BJ (cell line): ENCODE data around the gene APEX1. TPM values are rescaled to one million over a fixed set of nuclear protein-coding genes. Genes with fewer than 3 reads are reported as not detected.

ENCODE experiments used
- CTCF ChIA-PET: fragments of 350-600 bp; formaldehyde crosslinking; extraction: SDS; loops from one replicate; lab custom pipeline; 2021; ENCODE audit warnings: antibody characterized with exemption, inconsistent platforms; lab: Yijun Ruan, JAX
- POLR2A ChIA-PET: fragments of 300-600 bp; sonication (Branson Sonifier 250); formaldehyde crosslinking; extraction: SDS; loops from one replicate; lab custom pipeline; 2021; ENCODE audit warnings: antibody characterized with exemption; lab: Charles Lee
- DNase-seq: peaks from one replicate; pipeline ENCODE4 v3.0.0-alpha.2; 2011; ENCODE audit warnings: low read depth
- H3K27me3 ChIP-seq: 2 replicates; pipeline ENCODE4 v1.6.0; 2011; ENCODE audit warnings: low read length; ENCODE audit not compliant: control insufficient read depth, insufficient read depth
- H3K36me3 ChIP-seq: 2 replicates; pipeline ENCODE4 v1.5.1; 2011; ENCODE audit warnings: low read length; ENCODE audit not compliant: control insufficient read depth, insufficient read depth
- H3K4me3 ChIP-seq: 2 replicates; pipeline ENCODE4 v1.5.1; 2011; ENCODE audit warnings: low read depth, mild to moderate bottlenecking, control low read depth, low read length
- polyA plus RNA-seq: library from polyadenylated mRNA; depleted of rRNA; stranded (reverse); fragments of >200 nt; gene quantifications from 2 replicates; pipeline ENCODE4 v1.2.3, GENCODE V29; 2011
- TF ChIP-seq, protein P1 (sequence below): IDR thresholded peaks from 2 replicates; pipeline ENCODE4 v1.5.1; 2011; ENCODE audit warnings: low read depth, mild to moderate bottlenecking, control low read depth, inconsistent platforms, low read length, moderate library complexity; ENCODE audit not compliant: insufficient read depth

APEX1 gene
- polyA plus RNA-seq, 1 experiment: 219 TPM

DNA sequence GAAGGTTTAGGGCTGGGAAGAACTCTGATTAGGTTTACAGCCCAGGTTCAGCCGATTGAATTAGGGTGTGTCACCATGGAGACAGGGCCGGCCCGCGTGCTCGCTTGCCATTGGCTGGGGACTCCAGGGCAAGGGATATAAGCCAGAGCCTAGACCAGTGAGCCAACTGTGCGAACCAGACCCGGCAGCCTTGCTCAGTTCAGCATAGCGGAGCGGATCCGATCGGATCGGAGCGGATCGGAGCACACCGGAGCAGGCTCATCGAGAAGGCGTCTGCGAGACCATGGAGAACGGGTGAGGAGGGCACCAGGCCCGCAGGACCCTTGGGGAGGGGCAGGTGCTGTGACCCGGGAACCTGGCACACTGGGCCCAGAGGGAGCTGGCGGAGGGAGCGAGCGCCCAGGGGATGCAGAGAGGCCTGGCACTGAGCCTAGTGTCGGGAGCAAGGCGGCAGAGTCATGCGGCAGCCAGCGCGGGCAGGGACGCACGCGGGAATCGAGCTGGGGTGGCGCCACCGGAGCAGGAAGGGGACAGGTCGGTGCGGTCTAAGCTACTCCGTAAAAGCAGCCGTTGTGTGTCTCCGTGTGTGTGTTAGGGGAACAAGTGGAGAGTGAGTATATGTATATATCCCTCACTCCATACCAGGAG is 14.3 kb downstream of the APEX1 start, which contains the start of gene PNP:
Gene PNP (plus strand): TSS at position 165 of the 648 bp plus-strand sequence. CDS start 119 bp downstream, at position 284.
- Histone ChIP-seq H3K27me3 (peaks cover 1% of the 10 kb centered on the region; the same call in 1 of the 2 replicates), H3K36me3 (no peaks in the 10 kb centered on the region), H3K4me3 (peak within 1 kb of the TSS; percentile 70)
- peak; percentile 32 for DNase-seq
- TF ChIP-seq, protein P1, sequence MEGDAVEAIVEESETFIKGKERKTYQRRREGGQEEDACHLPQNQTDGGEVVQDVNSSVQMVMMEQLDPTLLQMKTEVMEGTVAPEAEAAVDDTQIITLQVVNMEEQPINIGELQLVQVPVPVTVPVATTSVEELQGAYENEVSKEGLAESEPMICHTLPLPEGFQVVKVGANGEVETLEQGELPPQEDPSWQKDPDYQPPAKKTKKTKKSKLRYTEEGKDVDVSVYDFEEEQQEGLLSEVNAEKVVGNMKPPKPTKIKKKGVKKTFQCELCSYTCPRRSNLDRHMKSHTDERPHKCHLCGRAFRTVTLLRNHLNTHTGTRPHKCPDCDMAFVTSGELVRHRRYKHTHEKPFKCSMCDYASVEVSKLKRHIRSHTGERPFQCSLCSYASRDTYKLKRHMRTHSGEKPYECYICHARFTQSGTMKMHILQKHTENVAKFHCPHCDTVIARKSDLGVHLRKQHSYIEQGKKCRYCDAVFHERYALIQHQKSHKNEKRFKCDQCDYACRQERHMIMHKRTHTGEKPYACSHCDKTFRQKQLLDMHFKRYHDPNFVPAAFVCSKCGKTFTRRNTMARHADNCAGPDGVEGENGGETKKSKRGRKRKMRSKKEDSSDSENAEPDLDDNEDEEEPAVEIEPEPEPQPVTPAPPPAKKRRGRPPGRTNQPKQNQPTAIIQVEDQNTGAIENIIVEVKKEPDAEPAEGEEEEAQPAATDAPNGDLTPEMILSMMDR: no peak
- POLR2A ChIA-PET: interaction anchor here (0.7 to 1.1 kb wide), 3 partner anchors 8 to 126 kb away, joined by 3 to 5 read pairs (median 3); partner anchors contain the start of genes PARP2 and PIP4P1
- CTCF ChIA-PET: interaction anchor here (0.8 to 1.0 kb wide), 2 partner anchors 49 to 222 kb away, joined by 3 read pairs; no protein-coding TSS in a partner anchor

DNA sequence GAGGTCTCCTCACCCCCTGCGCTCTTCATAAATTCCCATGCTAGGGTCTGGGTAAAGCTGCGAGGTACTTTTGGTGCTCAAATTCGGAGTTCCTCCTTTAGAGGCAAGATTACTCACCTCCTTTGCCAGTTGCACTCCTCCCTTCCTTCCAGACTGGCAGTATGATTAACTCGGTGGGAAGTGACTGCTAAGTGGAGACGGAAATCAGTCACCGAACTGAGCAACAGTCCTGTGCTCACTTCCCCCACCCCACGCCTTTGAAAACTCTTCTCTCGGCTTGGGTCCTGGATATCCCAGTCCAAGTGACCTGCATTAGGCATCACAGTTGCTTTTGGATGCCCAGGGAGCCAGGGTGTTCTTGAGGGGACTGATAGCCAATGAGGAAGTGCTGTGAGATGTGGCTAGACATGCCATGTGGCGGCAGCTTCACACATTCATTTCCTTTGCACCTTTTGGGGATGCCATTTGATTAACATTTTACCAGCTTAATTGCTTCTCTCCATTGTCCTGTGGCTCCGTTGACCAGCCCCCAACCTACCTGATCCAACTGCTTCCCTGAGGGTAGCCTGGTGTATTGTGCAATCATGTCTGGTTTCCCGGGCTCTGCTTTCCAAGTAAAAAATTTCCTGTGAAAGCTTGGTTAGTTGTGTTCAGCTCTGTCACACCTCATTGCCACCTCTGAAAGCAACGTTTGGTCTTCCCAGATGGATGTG is 15.0 kb downstream of the APEX1 start:
- ChIA-PET CTCF (interaction anchor here (0.7 to 1.0 kb wide), 3 partner anchors 49 to 221 kb away, joined by 3 read pairs; no protein-coding TSS in a partner anchor), POLR2A (interaction anchor here (0.7 to 1.1 kb wide), 3 partner anchors 9 to 127 kb away, joined by 3 to 5 read pairs (median 3); partner anchors contain the start of genes PARP2 and PIP4P1)
- Histone ChIP-seq H3K27me3 (no peaks in the 10 kb centered on the region), H3K4me3 (peak overlapping the region; percentile 70), H3K36me3 (peaks cover under 1% of the 10 kb centered on the region; the same call in 1 of the 2 replicates)
- TF ChIP-seq, protein P1: no peak
- no peak for DNase-seq

DNA sequence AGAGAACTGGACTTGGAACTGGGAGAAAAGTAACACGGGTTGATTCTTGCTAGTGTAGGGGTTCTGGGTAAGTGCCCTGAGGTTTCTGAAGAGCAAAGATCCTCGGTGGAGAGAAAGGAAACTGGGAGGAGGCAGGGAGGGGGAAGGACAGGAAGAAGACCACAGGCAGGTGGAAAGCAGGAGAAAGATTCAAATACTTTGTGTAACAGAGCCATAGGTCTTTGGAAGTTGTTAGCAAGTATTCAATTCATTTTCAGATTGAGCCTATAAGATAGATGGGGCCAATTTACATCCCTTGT is 15.5 kb downstream of the APEX1 start:
- ChIA-PET POLR2A (interaction anchor here (1.1 kb wide), 1 partner anchor 127 kb away, joined by 3 read pairs; the partner anchor contains the start of gene PARP2), CTCF (interaction anchor here (1.0 kb wide), 1 partner anchor 50 kb away, joined by 3 read pairs; no protein-coding TSS in a partner anchor)
- TF ChIP-seq, protein P1: no peak
- no peak for DNase-seq
- Histone ChIP-seq H3K4me3 (peak overlapping the region; percentile 70), H3K27me3 (no peaks in the 10 kb centered on the region), H3K36me3 (peaks cover 2% of the 10 kb centered on the region; the same call in 1 of the 2 replicates)

DNA sequence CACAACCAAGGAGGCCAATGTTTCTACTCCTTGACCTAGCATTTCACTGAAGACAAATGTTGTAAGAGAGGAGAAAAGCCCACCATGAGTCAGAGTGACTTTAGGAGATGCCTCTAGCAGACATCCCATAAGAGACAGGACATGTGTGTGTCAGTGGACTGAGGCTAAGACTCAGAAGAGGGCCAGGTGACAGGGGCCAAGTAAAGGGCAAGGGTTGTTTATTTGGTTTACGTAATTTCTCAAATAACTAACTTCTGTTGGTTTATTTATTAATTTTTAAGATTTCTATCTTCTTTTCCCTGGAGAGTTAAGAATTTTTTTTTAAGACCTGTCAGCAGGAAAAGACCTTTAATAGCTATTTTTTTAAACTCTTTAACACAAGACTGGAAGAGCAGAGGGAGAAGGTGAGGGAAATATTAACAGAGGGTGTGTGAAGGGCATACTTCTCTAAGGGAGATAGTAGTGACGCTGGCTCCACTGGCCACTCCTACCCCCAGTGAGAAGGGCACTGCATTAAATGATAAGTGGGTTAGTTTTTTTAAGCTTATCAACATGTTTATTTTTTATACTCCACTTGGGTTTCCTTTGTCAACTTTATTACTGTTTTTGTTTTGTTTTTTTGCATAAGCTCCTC is 17.6 kb downstream of the APEX1 start:
- Histone ChIP-seq H3K36me3 (peaks cover 2% of the 10 kb centered on the region; the same call in 1 of the 2 replicates), H3K27me3 (no peaks in the 10 kb centered on the region), H3K4me3 (no peak overlapping the region)
- POLR2A ChIA-PET: no interaction called here
- DNase-seq: no peak
- CTCF ChIA-PET: interaction anchor here (1.0 kb wide), 1 partner anchor 10 kb away, joined by 3 read pairs; no protein-coding TSS in a partner anchor
- TF ChIP-seq, protein P1: no peak
